ENCODE results near the gene TLR9.

The TLR9 gene

DNA sequence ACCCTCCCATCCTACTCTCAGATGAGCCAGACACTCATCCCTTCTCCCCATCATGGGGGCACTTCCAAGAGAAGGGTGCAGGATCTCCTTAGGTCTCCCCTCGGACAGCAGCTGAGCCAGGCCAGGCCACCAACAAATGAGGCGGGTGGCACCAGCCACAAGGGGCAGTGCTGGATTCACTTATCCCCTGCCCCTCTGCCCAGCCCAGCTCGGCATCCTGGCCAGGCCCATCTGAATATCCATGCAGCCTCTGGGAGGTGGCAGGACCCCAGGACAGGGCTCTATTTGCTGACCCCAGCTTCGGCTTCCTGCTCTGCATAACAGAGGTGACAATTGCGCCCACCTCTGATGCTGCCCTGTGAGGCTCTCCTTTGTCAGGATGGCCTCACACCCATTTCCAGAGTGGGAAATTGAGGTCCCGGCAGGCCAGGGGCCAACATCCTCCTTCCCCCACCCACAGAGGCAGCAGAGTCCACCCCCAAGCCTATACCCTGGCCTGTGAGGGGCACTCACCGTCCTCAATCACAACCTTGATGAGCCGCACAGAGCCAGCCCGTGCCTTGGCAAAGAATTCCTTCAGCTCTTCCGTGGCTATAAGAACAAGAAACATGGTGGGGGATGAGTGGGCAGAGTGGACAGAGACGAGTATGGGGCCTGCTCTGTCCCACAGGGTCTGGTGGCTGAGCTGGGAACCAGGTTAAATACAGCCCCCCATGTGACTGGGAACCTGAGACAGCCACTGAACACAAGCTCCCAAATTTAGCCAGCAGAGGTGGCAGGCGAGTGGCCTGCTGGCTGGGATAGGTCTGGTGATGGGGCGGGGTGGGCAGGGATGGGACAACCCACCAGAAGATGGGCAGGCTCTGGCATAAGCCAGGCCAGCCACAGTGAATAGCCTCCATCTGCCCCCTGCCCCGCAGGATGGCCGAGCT, 9.3 kb upstream of the TLR9 start:
- no peak for DNase-seq (ENCODE audit: low read depth)
- H3K4me3 ChIP-seq (ENCODE audit: low read depth, low read length) = no peak overlapping the region

DNA sequence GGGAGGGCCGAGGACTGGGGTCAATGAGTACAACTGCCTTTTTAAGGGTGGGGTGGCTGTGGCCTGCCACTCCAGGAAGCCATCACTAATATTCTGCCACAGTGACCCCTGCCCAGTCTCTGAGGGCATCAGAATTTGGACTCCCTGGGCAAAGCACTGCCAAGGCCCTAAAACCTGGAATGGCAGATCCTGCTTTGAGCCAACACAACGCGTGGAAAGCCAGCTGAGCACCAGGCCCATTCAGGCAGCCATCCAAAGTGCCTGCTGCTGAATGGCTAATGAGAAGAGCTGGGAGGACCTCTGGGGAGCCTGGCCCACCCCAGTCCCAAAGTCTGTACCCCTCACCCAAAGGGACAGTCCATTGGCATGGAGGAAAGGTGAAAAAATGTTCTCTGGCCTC, 8.5 kb upstream of the TLR9 start:
- DNase-seq (ENCODE audit: low read depth) = no peak
- H3K4me3 ChIP-seq (ENCODE audit: low read depth, low read length) = no peak overlapping the region

DNA sequence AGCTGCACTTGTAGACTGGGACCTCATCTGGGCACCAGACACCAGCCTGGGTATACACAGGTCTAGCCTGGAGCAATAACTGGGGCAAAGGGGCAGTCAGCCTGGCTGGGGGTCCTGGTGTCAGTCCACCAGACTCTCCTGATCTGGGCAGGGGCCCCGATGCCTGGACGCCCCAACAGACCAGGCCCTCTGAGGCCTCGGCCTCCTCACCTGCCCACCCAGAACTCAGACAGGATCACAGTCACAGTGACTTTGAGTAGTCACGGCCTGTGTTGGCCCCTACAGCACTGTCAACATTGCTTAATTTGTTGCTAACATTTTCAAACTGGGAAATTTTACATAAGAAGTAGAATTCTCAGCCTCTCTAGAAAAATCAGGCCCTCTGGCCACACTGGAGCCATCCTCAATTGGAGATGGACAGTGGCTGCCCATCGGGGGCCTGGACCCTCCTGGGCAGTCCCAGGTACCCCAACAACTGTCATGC, 7.7 kb upstream of the TLR9 start:
- H3K4me3 ChIP-seq (ENCODE audit: low read depth, low read length) = no peak overlapping the region
- no peak for DNase-seq (ENCODE audit: low read depth)

DNA sequence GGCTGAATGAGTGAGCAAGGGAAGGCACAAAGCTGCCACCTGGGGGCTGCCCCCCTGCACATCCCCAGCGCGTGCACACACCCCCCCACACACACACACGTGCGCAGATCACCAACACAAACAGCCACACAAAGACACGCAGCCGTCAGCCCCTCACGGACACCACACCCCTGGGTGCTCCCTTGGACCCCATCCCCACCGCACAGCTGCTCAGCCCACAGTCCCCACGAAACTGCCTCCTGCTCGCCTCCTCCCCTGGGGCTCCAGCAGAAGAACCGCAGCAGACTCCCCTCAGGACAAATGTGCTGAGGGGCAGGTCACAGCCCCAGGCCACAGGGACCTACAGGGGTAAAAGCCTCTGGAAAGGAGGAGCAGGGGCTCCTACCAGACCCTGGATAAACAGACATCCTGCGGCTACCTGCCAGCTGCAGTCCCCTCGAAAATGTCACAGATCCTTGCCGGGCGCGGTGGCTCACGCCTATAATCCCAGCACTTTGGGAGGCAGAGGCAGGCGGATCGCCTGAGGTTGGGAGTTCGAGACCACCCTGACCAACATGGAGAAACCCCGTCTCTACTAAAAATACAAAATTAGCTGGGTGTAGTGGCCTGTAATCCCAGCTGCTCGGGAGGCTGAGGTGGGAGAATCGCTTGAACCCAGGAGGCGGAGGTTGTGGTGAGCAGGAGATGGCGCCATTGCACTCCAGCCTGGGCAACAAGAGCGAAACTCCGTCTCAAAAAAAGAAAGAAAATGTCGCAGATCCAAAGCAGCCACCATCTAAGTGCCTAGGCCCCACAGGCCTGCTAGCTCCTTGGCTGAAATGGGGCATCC, 7.0 kb upstream of the TLR9 start:
- DNase-seq (ENCODE audit: low read depth) = no peak
- no peak overlapping the region for H3K4me3 ChIP-seq (ENCODE audit: low read depth, low read length)

DNA sequence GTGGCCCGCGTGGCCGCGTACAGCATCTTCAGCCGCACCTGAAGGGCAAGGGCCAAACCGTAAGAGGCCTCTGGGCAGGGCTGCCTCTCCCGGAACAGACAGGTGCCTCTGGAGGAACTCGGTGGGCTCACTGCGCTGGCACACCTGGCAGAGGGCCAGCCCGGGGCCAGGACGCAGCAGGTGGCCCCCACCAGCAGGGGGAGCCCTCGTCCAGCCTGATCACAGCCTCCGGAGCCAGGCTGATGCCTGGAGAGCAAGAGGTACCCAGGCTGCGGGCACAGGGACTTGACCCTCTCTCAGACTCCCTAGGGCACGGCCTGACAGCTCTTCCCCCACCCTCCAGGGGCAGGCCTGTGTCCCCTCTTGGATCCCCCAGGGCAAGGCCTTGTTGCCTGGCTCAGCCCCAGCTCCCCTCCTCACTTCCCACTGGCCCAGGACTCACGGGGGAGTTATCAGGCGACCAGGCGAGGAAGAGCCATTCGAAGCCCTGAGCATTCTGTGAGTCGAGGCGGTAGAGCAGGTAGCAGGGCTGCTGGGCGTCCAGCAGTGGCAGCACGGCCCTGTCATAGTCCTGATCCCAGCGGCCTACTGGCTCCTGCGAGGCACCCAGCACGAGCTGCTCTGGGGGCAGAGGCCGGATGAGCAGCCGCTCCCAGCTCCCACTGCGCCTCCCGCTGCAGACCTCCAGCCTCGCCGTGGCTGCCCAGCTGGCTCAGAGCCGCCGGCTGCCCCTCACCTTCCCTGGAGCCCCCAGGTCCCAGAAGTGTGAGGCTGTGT, 6.2 kb upstream of the TLR9 start:
- no peak overlapping the region for H3K4me3 ChIP-seq (ENCODE audit: low read depth, low read length)
- no peak for DNase-seq (ENCODE audit: low read depth)

DNA sequence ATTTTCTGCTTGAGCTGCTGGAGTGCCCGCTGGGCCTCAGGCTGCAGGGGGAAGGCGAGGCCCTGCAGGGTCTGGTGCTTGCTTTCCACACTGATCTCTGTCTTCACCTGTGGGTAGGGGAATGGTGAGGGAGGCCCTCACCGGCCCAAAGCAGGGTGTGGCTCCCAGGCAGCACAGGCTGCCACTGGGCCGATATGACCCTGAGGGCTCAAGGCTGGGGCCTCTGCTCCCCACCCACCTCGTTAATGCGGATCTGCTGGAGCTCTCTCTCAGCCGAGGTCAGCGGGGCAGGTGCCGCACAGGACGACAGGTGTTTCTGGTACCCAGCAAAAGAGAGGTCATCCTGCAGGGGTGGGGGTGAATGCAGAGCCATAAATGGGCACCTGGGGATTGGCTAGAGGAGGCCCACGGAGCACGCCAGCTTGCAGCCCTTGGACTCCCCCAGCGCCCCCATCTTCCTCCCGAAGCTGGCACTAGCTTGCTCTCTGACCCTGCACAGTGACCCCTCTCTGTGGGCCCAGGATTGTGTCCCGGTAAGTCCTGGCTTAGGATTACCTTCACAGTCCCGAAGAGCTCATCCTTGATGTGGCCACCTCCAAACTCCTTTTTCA, 5.5 kb upstream of the TLR9 start:
- DNase-seq (ENCODE audit: low read depth) = no peak
- no peak overlapping the region for H3K4me3 ChIP-seq (ENCODE audit: low read depth, low read length)

DNA sequence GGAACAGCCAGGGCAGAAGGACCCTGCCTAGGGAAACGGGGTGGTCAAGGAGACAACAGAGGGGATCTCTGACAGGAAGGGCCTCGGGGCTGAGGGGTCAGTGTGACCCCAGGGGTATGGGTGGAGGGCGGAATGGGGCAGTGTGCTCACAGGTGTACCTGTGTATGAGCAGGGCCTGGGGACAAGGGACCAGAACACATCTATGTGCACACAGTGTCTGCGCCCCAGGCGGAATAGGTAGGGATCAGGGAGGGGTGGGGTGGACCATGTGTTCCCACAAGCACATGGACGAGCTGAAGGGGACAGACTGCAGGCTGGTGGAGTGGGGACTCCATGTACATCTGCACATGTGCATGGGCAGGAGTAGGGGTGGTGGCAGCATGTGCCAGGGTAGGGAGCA, 5.0 kb upstream of the TLR9 start:
- DNase-seq (ENCODE audit: low read depth) = no peak
- H3K4me3 ChIP-seq (ENCODE audit: low read depth, low read length) = no peak overlapping the region

DNA sequence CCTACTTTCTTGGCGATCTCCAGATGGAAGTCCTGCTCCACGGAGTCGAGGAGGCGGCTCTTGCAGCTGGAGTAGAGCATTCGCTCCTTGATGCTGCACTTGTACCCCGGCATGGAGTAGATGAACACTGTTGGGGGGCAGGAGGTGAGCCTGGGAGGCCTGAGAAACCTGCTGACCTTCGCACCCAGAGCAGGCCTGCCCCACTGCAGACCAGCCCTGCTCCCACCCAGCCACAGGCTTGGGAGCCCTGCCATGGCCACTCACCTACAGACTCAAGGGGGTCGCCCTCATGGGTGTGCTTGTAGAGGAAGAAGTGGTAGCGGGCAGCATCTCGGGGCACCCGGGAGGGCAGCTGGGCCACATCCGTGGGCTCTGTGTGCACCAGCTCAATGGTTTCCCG, 4.2 kb upstream of the TLR9 start:
- H3K4me3 ChIP-seq (ENCODE audit: low read depth, low read length) = no peak overlapping the region
- DNase-seq (ENCODE audit: low read depth) = no peak

DNA sequence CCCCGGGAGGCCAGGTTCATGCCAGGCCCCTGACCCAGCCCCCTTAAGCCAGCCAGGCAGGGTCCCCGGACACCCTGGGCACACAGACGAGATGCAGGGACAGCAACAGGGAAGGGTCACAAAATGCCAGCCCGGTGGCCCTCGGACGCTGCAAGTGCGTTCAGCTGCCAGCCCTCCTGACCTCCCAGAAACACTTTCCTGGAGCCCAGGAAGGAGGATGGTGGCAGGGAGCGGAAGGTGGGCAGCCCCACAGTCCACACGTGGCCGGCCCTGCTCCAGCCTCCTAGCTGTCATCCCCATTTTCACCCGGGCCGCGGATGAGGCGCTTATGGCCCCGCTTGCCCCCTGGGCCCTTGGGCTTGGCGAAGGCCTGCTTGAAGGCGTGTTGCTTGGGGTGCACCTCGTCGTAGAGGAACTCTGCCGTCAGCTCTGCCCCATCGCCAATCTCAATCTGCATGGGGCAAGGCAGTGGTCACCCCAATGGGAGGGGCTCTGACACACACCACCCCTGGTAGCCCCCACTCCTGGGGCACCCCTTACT, 3.4 kb upstream of the TLR9 start:
- DNase-seq (ENCODE audit: low read depth) = no peak
- no peak overlapping the region for H3K4me3 ChIP-seq (ENCODE audit: low read depth, low read length)

DNA sequence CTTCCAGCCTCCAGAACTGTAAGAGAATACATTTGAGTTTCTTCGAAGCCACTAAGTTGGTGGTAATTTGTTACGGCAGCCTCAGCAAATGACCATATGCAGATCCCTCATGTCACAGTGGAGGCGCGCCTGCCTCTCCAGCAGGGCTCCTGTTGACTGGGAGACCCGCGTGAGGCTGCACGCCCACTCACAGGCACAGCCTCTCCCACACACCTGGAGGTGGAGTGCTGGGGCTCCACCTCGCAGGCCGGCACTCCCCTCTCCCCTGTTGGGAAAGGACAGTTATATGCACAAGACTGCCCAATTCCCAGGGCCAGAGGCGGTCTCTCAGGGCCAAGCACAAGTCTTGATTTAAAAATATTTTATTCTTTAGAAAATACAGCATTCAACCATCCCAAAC, 2.8 kb upstream of the TLR9 start:
- no peak overlapping the region for H3K4me3 ChIP-seq (ENCODE audit: low read depth, low read length)

DNA sequence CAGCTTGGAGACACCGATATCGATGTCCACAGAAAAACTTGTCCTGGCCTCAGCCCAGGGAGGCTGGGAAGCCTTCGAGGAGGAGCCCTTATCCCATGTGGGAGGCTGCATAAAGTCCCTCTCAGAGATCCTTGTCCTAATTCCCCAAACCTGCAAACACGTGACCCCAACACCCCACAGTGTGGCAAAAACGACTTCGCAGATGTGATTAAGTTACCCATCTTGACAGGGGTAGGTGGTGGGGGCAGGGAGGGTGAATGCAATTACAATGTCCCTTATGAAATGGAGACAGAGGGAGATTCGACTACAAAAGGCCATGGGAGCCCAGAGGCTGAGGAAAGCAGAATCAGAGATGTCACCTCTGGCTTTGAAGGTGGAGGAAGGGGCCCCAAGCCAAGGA, 2.3 kb upstream of the TLR9 start:
- H3K4me3 ChIP-seq (ENCODE audit: low read depth, low read length) = no peak overlapping the region
- no peak for DNase-seq (ENCODE audit: low read depth)

More for the DNA sequence above, 2.8 kb upstream of the TLR9 start:
- DNase-seq (ENCODE audit: low read depth) = no peak

DNA sequence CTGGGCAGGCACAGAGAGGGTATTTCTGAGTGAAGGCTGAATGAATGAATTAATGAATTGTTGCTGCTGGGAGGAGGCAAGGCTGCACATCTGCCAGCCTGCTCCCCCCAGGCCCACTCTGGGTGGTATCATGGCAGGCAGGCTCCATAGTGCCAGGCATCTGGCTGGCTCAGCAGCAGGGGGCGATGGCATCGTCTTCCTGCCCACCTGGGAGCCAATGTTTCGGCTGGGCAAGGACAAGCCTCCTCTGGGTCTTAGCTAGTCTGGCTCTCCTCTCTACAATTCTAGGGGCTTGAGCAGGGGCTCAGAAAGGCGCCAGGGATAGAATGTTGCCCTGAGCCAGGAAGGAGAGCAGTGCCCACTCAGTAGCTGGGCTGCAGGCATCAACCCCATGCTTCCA, 1.7 kb upstream of the TLR9 start:
- H3K4me3 ChIP-seq (ENCODE audit: low read depth, low read length) = no peak overlapping the region
- no peak for DNase-seq (ENCODE audit: low read depth)

DNA sequence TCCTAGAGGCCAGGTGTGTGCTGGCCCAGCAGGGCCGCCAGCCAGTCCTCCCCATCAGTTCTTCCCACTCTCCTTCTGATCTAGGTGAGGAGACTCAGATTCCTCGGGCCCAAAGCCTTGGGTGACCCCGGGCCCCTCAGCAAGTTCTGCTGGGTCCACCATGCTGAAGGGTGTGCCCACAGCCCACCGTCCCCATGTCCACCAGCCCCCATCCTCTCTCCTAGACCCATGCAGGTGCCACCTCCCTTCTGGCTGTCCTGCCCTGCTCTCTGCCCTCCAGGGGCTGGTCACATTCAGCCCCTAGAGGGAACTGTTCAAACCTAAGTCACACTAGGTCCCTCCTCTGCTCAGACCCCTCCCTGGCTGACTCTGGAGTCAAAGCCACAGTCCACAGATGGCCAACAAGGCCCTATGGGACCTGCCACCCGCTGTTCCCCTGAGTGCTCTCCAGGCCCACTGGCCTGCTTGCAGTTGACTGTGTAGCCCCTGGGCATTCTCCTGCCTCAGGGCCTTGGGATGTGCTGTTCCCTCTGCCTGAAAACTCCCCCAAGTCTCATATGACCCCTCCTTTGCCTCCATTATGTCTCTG, 878 bp upstream of the TLR9 start:
- H3K4me3 ChIP-seq (ENCODE audit: low read depth, low read length) = no peak overlapping the region
- DNase-seq (ENCODE audit: low read depth) = no peak

DNA sequence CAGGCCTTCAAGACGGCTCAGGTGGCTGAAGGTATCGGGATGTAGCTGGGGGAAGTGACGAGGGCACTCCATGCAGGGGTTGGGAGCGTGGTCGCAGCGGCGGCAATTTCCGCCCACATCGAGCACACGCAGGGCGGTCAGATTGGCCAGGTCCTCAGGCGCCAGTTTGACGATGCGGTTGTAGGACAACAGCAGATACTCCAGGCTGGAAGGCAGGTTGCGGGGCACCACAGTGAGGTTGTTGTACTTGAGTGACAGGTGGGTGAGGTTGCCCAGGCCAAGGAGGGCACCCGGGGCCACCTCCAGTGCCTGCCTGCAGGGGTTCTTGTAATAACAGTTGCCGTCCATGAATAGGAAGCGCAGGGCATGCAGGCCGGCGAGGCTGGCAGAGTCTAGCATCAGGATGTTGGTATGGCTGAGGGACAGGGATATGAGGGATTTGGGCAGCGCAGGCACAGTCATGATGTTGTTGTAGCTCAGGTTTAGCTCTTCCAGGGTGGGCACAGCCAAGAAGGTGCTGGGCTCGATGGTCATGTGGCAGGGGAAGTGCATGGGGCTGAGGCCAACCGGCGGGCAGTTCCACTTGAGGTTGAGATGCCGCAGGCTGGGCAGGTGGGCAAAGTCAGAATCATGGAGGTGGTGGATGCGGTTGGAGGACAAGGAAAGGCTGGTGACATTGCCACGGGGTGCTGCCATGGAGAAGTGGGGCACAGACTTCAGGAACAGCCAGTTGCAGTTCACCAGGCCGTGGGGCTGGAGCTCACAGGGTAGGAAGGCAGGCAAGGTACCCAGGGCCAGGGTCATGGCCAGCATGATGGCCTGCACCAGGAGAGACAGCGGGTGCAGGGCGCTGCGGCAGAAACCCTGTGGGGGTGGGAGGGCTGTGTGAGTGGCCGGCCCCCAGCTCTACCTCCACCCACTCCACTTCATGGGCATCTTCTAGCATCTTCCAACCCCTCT, 1.7 kb downstream of the TLR9 start:
- H3K4me3 ChIP-seq (ENCODE audit: low read depth, low read length) = no peak overlapping the region
- DNase-seq (ENCODE audit: low read depth) = no peak

DNA sequence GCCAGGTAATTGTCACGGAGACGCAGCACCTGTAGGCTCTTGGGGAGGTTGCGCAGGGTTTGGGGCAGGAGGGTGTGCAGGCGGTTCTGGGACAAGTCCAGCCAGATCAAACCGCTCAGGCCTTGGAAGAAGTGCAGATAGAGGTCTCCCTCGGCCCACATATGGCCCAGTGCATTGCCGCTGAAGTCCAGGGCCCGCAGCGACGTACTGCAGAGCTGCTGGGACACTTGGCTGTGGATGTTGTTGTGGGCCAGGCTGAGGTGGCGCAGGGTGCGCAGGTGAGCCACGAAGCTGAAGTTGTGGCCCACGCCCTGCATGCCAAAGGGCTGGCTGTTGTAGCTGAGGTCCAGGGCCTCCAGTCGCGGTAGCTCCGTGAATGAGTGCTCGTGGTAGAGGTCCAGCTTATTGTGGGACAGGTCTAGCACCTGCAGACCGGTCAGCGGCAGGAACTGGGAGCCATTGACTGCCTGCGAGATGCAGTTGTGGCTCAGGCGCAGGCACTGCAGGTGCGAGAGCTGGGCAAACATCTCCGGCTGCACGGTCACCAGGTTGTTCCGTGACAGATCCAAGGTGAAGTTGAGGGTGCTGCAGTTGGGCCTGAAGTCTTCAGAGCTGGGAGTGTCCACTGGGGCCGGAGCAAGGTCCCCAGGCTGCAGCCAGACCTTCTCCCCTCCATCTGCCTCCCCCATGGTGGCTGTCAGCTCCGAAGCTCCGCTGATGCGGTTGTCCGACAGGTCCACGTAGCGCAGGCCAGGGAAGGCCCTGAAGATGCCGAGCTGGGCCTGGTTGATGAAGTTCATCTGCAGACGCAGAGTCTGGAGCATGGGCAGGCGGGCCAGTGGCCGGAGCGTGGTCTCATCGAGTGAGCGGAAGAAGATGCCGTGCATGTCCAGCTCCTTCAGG, 2.9 kb downstream of the TLR9 start:
- H3K4me3 ChIP-seq (ENCODE audit: low read depth, low read length) = no peak overlapping the region
- no peak for DNase-seq (ENCODE audit: low read depth)

DNA sequence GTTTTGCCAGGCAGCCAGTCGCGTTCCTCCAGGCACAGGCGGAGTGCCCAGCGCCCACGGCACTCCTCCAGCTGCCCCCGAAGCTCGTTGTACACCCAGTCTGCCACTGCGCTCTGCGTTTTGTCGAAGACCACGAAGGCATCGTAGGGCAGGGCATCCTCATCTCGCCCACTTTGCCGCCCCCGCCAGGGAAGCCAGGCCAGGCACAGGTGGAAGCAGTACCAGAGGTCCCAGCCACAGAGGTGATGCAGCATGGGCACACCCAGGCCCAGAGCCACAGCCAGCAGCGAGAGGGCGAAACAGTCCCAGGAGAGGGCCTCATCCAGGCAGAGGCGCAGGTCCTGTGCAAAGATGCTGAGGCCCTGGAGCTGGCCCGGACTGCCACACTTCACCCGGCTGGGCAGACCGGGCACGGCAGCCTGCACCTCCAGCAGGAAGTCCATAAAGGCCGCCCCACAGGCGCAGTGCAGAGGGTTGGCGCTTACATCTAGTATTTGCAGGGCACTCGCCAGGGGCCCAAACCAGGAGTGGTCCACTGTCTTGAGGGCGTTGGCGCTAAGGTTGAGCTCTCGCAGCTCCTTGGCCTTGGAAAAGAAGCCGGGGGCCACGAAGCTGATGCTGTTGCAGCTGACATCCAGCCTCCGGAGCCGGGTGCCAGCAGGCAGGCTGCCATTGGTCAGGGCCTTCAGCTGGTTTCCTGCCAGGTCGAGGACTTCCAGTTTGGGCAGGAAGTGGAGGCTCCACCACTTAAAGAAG, 3.7 kb downstream of the TLR9 start:
- no peak for DNase-seq (ENCODE audit: low read depth)

More for the DNA sequence above, 3.7 kb downstream of the TLR9 start:
- H3K4me3 ChIP-seq (ENCODE audit: low read depth, low read length) = no peak overlapping the region

Measured in skeletal muscle cell (primary cell).